Liver (tissue), 3 donors: ENCODE results near the gene PARD3B.

ENCODE experiments used
- ATF3 ChIP-seq: IDR thresholded peaks from 2 replicates; pipeline ENCODE4 v1.6.1; 2016; ENCODE audit warnings: antibody characterized with exemption
- CTCF ChIP-seq: fragments of 150-350 bp; IDR thresholded peaks from 2 replicates; pipeline ENCODE4 v1.5.1; 2017; ENCODE audit warnings: improper control_type of control experiment, low read depth, low read length; ENCODE audit not compliant: missing input control
- JUND ChIP-seq, 2 donors: IDR thresholded peaks; 2 replicates each; pipeline ENCODE4 v1.6.1; 2016; ENCODE audit warnings: antibody characterized with exemption in 2 of 2
- RAD21 ChIP-seq, 2 donors: IDR thresholded peaks; 2 replicates each; pipeline ENCODE4 v1.6.1; 2016; ENCODE audit warnings: antibody characterized with exemption in 2 of 2, mild to moderate bottlenecking in 2 of 2
- REST ChIP-seq: IDR thresholded peaks from 2 replicates; pipeline ENCODE4 v1.6.1; 2016; ENCODE audit warnings: antibody characterized with exemption, mild to moderate bottlenecking
- TAF1 ChIP-seq: conservative IDR thresholded peaks from 2 replicates; pipeline ENCODE4 v1.6.1; 2016; ENCODE audit warnings: antibody characterized with exemption, mild to moderate bottlenecking
- ZBTB33 ChIP-seq: IDR thresholded peaks from 2 replicates; pipeline ENCODE4 v1.6.1; 2016; ENCODE audit warnings: antibody characterized with exemption
- donor health status: healthy.
- donor health status: healthy.

GRCh38 chr2:205531072-205531471, 985.8 kb downstream of the PARD3B start:
- TF ChIP-seq TAF1 (no peak), CTCF (no peak), JUND (IDR thresholded peaks at IDR 0.05) (no peak), REST (no peak), ATF3 (no peak), RAD21 (IDR thresholded peaks at IDR 0.05) (no peak), ZBTB33 (no peak)
